HG03457 (cell line): Measurements from ENCODE around the gene SMIM29.
A peak's percentile ranks its signal among the peaks of the same experiment; 100 is the strongest.

Experiments used
- ATAC-seq: cut with Tn5 transposase; IDR thresholded peaks from one replicate; pipeline ENCODE4 v1.9.1; 2021; ENCODE audit warnings: moderate number of reproducible peaks; ENCODE audit not compliant: unreplicated experiment

The SMIM29 gene

DNA sequence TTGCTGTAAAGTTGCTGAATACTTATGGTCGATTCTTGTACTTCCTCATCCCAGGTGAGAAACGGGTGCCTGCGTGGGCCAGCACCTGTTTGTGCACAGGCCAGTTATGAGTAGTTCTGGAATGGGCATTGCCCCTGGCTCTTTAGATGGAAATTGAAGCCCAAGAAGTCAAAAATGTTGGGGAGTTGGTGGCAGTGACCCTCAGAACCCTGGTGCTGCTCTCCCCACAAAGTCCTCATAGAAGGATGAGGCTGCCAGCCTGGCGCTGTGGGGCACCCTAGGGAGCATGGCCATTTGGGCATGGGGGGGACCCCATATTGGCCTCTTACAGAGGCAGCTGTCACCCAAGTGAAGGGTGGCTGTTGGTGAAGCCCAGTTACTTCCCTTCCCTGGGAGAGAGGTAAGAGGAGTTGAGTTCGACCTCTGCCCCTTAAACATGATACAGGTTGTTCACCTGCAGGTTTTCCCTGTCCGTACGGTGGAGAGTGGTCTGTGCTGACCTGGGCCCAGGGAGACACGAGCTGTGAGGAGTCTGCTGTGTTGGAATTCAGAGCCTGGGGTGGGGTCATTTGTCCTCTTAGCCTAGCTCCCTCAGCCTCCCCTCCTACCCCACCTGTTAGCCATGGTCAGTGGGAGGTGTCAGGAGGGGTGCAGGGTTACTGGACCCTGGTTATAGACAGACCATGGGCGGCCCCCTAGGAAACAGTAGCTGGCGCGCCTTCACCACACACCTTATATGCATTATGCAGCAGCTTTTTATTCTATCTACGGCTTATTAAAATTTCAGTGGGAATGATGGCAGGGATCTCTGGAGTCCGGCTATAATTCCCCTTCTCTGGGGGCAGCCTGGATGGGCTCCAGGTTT, 7.2 kb downstream of the SMIM29 start:
- ATAC-seq, result no peak

DNA sequence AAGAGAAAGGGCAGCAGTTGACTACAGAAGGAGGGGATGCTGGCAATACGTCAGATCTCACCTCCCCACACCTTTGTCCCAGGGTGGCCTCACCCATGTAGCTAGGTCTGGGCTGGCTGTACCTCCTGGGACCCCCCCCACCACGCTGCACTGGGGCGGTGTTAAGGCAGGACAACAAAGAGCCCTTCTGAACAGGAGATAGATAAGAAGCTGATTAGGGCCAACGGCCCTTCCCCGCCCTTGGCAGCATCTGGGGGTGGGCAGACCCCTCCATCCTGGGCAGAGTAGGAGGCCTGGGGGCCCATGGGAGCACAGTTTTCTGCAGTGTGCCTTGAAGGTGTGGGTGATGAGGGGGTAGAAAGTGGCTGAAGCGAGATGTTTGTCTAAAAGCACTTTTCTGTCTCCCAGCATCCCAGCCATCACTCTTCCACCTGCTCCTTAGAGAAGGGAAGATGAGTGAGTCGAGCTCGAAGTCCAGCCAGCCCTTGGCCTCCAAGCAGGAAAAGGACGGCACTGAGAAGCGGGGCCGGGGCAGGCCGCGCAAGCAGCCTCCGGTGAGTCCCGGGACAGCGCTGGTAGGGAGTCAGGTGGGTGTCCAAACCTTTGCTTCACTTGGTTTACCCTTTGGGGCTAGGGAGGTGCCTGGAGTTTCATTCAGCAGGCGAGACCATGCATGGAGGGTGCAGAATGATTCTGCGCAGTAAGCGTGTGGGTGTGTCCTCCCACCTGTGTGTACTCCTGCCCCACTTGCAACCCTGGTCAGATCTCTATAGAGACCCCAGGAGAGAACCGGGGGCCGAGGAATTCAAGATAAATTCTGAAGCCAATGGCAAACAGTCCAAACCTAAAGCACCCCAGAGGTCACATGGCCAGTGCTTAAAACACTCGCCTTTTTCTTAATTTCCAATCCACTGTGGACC, 8.2 kb downstream of the SMIM29 start:
- no peak for ATAC-seq

DNA sequence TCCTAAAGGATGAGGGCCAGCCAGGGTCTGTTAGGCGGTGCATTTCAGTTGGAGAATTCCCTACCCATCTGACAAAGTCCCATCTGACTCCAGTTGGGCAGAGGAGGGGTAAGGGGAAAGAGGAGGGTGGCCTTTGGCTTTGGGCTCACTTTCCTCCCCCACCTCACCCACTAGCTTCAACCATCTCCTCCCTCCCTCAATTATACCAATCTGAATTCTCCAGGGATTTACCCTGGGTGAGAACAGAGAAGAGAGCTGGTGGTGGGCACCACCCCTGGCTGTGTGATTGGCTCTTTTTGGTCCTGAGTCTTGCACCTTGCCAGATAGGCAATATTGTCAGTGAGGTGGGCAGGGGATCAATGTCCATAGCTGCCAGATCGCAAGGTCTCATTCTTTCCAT, 8.9 kb downstream of the SMIM29 start:
- no peak for ATAC-seq

GRCh38 chr6:34239500-34239825, 9.3 kb downstream of the SMIM29 start:
- no peak for ATAC-seq

GRCh38 chr6:34238585-34239499, 10.0 kb downstream of the SMIM29 start:
- no peak for ATAC-seq

DNA sequence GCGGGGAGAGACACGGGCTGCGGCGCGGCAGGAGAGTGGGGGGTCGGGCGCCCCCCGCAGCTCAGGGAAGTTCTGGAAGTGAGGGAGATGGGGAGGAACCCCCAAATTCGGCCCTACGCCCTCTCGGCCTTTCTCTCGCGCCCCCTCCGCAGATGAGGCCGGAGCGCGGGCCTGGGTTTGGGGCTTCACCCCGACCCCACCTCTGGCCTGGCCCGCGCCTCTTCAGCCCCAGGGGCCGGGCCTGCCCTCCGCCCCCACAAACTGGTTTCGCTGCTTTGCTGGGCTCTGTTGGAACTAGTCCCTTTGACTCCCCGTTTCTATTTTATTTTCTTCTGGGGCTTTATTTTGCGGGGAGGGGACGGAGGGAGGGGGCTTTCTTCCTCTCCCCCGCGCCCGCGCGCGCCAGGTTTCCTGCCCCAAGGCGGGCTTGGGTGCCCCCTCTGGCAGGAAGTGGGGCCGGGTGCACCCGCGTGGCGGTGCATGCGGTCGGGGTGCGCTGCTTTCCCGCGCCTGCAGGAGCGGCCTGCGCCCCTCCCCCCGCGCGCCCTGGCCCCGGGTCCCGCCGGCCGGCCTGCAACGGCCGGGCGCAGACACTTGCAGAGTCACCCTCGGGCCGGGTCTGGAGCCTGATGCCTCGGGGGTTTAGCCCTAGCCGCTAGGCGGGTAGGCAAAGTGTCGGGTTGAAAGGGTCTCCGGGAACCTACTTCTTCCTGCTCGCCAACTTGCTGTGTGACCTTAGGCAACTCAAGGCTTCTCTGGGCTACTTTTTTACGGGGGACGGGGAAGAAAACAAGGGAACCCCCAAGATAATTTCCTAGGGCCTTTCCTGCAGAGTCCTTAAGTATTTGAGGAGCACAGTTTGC, 10.9 kb downstream of the SMIM29 start:
- ATAC-seq, result no peak

DNA sequence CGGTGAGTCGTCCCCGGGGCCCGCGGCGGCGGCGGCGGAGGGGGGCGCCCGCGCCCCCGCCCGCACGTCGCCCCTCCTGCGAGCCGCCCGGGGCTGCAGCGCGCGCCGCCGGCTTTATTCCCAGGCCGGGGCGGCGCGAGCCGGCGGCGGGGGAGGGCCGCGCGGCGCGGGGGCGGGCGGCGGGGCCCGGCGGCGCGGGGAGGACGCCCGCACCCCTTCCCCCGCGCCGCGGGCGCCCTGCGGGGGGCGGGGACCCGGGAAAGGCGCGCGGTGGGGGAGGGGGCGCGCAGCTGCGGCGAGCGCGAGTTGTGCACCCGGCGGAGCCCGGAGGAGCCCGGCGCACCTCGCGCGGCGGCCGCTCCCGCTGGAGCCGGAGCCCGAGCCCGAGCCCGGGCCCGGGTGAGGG, 11.5 kb downstream of the SMIM29 start:
- ATAC-seq, result peak; percentile 11

DNA sequence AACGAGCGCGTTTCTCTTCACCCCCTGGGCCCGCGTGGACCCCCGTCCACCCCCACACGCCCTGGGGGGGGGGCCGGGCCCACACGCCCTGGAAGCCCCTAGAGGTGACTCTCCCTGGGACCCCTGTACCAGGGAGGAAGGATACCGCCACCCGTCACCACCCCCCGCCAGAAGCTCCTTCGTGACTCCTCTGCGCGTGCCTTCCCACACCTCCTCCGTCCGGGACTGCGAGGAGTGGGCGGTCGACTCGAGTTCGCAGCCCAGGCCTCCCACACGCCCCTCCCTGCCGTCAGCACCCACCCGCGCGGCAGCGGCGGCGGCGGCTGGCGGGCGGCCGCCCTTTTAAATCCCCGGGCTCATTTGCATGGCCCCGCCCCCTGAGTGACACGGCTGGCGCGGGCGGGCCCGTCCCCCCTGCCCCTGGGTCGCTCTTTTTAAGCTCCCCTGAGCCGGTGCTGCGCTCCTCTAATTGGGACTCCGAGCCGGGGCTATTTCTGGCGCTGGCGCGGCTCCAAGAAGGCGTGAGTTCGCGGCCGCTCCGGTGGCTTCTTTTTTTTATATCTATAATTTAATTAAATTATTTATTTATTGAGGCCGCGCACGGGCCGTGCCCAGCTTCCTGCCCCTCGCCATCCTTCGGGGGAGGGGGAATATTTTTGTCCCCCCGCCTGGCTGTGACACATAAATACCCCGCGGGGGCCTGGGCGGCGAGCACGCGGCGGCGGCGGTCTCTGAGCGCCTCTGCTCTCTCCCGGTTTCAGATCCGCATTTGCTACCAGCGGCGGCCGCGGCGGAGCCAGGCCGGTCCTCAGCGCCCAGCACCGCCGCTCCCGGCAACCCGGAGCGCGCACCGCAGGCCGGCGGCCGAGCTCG, 12.1 kb downstream of the SMIM29 start, which contains the start of gene HMGA1:
TSS of gene HMGA1 (plus strand) at position 431 of the 873 bp plus-strand sequence. CDS start 3,908 bp downstream, outside the sequence.
- peak; percentile 36 for ATAC-seq

GRCh38 chr6:34236131-34236442, 12.7 kb downstream of the SMIM29 start:
- ATAC-seq, result peak; percentile 6

DNA sequence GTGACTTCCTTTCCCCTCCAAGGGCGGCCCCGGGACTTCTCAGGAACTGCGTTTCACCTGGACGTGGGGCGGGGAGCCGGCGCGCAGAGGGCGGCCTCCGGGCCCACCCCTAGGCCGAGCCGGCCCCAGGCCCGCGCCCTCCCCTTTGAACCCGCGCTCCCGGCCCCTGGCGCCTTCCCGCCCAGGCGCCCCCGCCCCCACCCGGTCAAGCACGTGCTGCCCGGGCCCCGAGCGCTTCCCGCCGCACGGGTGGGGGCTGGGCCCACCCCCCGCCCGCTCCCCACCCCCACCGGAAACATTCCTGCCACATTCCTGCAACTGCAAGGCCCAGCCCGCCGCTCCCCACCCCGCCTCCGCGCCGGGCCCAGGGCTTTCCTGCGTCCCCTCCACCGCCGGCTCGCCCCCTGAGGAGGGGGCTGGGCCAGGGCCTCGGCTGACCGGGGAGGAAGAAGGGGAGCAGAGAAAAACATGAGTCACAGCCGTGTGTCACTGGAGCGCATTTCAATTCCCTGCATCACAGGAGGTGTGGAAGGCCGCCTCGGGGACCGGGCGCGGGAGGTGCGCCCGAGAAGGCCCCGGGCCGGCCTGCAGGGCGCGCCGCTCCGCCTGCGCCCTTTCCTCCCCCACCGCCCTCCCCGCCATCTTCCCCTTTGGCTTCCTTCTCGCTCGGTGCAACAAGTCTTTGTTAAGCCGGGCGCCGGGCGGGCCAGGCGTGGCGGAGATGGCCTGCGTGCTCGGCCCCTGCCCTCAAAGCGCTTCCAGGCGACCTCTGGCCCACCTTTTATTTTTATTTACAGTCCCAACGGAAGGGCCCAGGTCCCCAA, 13.3 kb downstream of the SMIM29 start:
- no peak for ATAC-seq

- no peak for ATAC-seq
Measured at GRCh38 chr6:34234667-34235306, 14.0 kb downstream of the SMIM29 start.

GRCh38 chr6:34233867-34234266, 14.9 kb downstream of the SMIM29 start:
- ATAC-seq, result no peak

GRCh38 chr6:34232901-34233300, 15.9 kb downstream of the SMIM29 start:
- ATAC-seq, result no peak

- ATAC-seq, result no peak
Measured at GRCh38 chr6:34231566-34232336, 17.1 kb downstream of the SMIM29 start.

- no peak for ATAC-seq
Measured at GRCh38 chr6:34230653-34231371, 18.0 kb downstream of the SMIM29 start.

DNA sequence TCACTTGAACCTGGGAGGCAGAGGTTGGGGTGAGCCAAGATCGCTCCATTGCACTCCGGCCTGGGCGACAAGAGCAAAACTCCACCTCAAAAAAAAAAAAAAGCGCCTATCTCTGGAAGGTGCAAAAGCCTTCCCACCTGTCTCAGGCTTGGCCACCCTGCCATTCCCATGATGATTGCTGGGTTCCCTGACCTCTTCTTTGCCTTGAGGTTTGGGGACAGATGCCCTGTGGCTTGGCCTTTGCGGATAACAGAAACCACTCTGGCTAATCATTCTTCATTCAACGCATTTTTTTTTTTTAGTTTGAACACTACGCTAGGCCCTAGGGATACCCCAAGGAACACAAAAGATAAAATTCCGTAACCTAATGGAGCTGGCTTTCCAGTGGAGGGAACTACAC, 18.9 kb downstream of the SMIM29 start:
- no peak for ATAC-seq
